ENCODE data around the gene MINDY3.

DNA sequence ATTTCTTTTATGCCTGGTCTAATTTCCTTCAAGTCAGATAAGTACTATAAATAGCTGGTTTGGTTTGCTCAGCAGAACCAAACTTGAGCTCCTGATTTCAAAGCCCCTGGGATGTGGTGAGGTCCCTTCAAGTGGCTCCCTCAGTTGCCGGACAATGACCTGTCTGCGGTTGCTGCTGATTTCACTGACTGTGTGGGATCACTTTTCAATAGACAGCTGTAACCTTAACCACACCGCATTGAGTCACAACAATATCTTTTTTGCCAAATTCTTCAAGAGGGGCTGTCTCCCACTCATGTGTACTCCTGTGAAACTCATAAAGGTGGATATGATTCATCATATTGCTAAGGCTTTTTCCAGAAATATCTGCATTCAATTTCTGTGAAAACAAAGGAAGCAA, 117.5 kb downstream of the MINDY3 start:
- TF ChIP-seq CTCF (IDR thresholded peaks at IDR 0.05) (no peak), EP300 (IDR thresholded peaks at IDR 0.05) (no peak), POLR2A (IDR thresholded peaks at IDR 0.05) (no peak)
